OCI-M2 (cell line): Measurements from ENCODE around the gene RAB24.
"Not testable (repeated sequence)": the region's sequence is repeated elsewhere in the genome, so short reads cannot be mapped to it uniquely, and the experiment has no call there.

Experiments
- DNase-seq: peaks from one replicate; lab custom pipeline; 2025; ENCODE audit not compliant: unreplicated experiment; lab: John Stamatoyannopoulos, UW

Gene RAB24

GRCh38 chr5:177296581-177296980 lies 6.9 kb downstream of the RAB24 start:
- no peak for DNase-seq

- DNase-seq, result no peak
Observed at GRCh38 chr5:177295924-177296323, 7.6 kb downstream of the RAB24 start.

- no peak for DNase-seq
Observed at GRCh38 chr5:177294632-177295031, 8.9 kb downstream of the RAB24 start.

GRCh38 chr5:177293819-177294581 lies 9.5 kb downstream of the RAB24 start:
- DNase-seq, result no peak

- DNase-seq, result no peak
Observed at GRCh38 chr5:177291735-177292134, 11.8 kb downstream of the RAB24 start.

GRCh38 chr5:177290816-177291596 lies 12.5 kb downstream of the RAB24 start:
- no peak for DNase-seq

- DNase-seq, result no peak
Observed at GRCh38 chr5:177288191-177288590, 15.3 kb downstream of the RAB24 start.

- no peak for DNase-seq
Observed at GRCh38 chr5:177276886-177277285, 26.6 kb downstream of the RAB24 start.

- no peak for DNase-seq
Observed at GRCh38 chr5:177275883-177276282, 27.6 kb downstream of the RAB24 start.

GRCh38 chr5:177271113-177271512 lies 32.4 kb downstream of the RAB24 start:
- no peak for DNase-seq

- DNase-seq, result no peak
Observed at GRCh38 chr5:177270653-177271052, 32.9 kb downstream of the RAB24 start.

GRCh38 chr5:177269976-177270375 lies 33.5 kb downstream of the RAB24 start:
- DNase-seq, result no peak

- DNase-seq, result no peak
Observed at GRCh38 chr5:177269232-177269895, 34.2 kb downstream of the RAB24 start.

- DNase-seq, result no peak
Observed at GRCh38 chr5:177265395-177265794, 38.1 kb downstream of the RAB24 start.

GRCh38 chr5:177264178-177264577 lies 39.3 kb downstream of the RAB24 start:
- DNase-seq, result no peak

- DNase-seq, result no peak
Observed at GRCh38 chr5:177261510-177261909, 42.0 kb downstream of the RAB24 start.

GRCh38 chr5:177260961-177261360 lies 42.6 kb downstream of the RAB24 start:
- no peak for DNase-seq

- DNase-seq, result not testable (repeated sequence)
Observed at GRCh38 chr5:177258711-177259110, 44.8 kb downstream of the RAB24 start.

- DNase-seq, result no peak
Observed at GRCh38 chr5:177256296-177256695, 47.2 kb downstream of the RAB24 start.

- DNase-seq, result no peak
Observed at GRCh38 chr5:177253252-177253651, 50.3 kb downstream of the RAB24 start.
